NCI-H1048 (cell line): ENCODE results near the gene NR1H3.

Source experiments
- DNase-seq: peaks from one replicate; lab custom pipeline; 2025; lab: John Stamatoyannopoulos, UW

Gene NR1H3

DNA sequence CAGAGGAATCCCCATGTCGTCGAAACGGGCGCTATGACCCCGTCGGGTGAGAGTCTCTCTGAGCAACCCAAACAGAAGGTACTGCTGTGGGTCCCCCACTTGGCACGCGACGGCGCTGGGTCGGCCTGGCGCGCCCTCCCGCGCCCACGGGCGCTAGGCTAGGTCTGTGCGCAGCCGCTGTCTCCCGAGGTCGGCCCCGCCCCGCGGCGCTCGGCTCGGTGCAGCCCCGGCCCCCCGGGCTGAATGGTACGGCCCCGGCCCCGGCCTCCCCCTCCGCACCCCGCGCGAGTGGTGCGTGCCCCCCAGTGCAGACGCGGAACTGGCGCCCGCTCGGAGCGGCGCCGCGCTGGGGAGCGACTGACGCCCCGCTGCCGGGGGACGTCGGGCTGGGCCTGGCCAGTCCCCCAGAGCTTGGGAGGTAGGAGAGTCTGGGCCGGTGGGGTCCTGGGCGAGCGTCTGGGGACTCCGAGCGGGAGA is 12.1 kb downstream of the NR1H3 start, which contains the start of gene MADD:
TSS of gene MADD (plus strand) at position 305 of the 477 bp plus-strand sequence.
- peak; percentile 73 for DNase-seq

DNA sequence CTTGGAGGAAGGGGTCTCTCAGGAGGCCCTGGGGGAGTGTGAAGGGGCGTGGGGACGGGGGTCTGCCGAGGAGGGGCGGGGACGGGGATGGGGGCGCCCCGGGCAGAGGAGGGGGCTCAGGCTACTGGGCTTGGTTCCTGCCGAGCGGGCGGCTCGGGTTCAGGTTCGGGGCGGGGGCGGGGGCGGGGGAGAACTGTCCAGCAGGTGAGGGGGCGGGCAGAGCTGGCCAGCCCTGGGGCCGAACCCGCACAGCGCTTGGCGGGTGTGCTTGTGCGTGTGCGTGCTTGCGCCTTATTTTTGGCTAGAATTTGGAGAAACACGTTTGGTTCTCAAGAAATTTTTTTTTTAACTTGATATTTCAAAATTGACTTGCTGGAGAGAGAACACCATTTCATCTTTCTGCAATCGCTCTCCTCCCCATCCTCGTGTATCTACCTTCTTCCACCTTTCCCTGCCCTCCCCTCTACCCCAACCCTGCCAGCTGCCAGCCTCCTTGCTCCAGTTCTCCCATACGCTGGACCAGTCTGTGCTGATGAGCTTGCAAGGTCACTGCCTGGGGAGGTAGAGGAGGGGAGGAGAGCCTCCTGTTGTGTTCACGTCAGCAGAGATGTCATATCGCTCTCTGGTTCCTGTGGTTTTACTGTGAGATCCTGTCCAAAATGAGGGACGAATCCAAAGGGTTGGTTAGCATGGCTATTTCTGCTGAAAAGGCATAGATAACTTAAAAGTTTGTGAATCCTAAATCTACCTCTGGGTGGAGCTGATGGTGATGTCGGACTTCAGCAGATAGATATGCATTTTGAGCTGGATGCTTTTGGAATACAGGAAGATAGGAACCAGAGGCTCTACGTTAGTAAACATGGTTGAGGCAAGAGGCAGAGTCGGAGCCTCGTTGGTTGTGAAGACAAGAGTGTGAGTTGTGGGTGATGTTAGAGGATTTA is 12.8 kb downstream of the NR1H3 start:
- DNase-seq: no peak

DNA sequence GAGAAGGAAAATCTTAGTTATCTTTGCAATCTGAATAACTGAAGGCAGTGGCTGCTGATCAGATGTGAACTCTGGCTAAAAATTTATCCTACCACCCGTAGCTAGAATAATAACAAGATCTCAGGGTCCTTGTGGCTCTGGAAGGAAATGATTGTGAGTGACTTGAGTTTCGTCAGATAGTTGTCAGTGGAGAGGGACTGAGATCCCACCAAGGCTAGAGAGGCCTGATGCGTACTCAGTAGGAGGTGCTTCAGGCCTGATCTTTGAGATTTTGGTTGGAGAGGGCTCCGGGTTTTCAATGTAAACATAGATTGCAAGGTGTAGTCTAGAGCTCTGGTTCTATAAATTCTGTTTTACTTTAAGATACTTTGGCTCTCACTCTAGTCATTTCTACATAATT is 13.5 kb downstream of the NR1H3 start:
- DNase-seq: no peak

DNA sequence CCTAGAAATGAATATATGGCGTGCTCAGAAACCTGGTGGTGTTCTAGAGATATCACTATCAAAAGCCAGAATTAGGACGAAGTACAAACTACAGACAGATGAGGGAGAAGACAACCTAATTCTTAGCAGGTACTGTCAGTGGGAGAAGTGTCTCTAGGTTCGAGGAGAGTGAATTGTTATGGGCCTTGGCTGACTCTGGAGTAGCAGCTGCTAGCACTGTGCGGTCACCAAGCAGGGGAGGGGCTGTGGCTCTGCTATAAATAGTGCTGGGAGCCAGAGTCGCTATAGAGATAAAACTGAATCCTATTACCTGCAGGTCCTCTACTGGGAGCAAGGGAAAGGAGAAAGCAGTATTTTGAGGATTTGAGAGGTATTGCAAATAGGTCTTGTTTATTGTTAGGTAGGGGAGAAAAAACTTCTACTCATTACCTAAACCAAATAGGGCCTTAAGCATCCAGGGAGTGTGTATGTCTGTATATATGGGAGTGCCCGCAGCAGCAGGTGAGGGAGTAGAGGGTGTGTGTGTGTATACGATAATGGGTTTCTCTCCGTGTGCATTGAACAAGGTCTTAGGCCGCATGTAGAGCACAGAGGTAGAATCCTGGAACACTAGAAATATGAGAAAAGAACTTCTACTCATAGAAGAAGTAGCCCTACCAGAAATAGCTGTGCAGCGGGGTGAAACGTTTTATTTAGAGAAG is 14.3 kb downstream of the NR1H3 start:
- no peak for DNase-seq

DNA sequence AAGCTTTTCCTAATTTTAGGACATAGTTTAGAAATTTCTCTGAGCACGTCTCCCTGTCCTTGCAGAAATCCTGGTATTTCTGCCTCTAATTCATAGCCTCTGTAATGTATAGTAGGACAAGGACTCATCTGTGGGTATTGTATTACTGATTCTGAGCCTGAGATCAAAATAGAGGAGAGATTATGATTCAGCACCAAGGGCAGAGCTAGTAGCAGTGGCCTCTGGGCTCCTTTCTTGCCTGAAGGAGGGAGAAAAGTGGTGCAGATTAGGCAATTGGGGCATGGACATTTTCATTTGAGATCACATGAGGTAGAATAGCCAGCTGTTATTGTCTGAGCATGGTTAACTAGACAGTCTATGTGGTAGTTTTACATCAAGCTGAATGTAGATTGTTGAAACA is 14.9 kb downstream of the NR1H3 start:
- DNase-seq: no peak

DNA sequence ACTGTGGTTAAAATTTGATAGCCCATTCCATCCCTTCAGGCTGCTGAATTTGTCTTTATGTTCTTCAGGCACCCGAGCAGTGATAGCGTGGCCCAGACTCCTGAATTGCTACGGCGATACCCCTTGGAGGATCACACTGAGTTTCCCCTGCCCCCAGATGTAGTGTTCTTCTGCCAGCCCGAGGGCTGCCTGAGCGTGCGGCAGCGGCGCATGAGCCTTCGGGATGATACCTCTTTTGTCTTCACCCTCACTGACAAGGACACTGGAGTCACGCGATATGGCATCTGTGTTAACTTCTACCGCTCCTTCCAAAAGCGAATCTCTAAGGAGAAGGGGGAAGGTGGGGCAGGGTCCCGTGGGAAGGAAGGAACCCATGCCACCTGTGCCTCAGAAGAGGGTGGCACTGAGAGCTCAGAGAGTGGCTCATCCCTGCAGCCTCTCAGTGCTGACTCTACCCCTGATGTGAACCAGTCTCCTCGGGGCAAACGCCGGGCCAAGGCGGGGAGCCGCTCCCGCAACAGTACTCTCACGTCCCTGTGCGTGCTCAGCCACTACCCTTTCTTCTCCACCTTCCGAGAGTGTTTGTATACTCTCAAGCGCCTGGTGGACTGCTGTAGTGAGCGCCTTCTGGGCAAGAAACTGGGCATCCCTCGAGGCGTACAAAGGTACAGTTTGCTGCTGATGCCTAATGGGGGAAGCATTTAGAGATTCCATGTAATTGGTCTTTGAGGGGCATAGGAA is 16.9 kb downstream of the NR1H3 start:
- DNase-seq: no peak

DNA sequence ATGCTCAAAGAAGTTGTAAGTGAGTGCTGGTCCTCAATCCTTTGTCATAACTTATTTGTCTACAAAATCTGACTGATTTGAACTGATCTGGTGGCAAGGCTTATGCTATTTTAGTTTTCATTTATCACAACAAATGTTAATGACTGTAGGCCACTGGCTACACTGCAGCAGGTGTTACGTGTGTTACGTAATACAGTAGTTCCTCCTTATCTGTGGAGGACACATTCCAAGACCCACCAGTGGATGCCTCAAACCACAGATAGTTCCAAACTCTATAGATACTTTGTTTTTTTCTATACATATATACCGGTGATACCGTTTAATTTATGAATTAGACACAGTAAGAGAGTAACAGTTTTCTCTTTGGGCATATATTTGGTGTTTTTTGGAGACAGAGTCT is 19.1 kb downstream of the NR1H3 start:
- no peak for DNase-seq

DNA sequence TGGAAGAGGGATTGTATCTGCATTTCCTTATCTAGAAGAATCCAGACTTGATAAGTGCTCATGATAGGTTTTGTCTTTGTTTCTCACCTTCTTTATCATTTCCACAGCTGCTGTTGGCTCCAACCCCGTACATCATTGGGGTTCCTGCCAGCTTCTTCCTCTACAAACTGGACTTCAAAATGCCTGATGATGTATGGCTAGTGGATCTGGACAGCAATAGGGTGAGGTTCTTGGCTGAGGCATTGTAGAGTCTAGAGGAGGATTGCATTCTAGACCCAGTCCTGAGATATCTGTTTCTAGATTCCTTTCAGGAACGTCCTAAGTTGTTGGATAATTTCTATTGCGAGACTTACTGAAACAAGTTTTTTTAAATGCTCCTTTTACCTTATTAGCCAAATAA is 20.3 kb downstream of the NR1H3 start:
- DNase-seq: no peak

DNA sequence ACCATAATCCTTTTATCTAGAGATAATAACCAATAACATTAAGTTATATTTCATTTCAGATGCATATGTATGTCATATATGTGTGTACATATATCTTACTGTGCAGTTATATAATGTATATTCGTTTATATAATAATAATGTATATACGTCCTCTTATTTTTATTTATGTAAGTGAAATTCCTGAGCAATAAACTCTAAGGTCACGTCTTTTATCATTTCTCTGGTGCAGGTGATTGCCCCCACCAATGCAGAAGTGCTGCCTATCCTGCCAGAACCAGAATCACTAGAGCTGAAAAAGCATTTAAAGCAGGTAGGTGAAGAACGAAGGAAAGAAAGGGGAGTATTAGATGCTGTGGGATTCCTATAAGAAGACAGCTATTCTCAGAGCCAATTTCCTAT is 21.0 kb downstream of the NR1H3 start:
- DNase-seq: no peak

DNA sequence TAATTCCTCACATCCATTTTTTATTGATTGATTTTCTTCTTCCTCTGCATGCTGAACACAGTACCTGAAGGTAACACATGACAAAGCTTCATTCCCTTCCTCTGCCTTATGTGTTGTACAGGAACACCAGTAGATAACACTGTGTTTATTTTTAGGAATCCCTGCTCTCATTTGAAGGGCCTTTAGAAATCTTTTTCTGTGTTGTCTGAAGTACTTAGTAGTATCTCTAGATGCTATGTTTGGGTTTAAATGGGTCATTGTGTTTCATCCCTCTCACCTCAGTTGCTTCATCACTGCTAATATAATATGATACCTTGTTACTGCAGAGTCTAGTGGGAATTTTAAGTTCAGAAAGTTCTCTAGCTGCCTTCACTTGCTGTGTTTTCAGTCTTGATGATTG is 22.3 kb downstream of the NR1H3 start:
- no peak for DNase-seq

DNA sequence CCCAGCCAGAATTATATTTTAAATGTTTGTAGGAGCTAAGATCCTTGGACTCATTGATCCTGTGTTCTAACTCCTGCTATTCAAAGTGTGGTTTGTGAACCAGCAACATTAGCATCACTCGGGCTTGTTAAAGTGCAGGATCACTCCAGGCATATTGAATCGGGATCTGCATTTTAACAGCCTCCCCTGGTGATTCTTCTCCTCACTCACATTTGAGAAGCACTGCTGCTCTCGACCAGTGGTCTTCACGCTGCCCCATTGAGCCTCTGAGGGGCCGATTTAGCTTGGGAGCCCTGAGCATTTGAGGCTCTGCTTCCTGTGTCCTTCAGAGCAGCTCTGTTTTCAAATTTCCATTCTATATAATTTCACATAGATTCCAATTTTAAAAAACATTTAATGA is 23.1 kb downstream of the NR1H3 start:
- DNase-seq: no peak

DNA sequence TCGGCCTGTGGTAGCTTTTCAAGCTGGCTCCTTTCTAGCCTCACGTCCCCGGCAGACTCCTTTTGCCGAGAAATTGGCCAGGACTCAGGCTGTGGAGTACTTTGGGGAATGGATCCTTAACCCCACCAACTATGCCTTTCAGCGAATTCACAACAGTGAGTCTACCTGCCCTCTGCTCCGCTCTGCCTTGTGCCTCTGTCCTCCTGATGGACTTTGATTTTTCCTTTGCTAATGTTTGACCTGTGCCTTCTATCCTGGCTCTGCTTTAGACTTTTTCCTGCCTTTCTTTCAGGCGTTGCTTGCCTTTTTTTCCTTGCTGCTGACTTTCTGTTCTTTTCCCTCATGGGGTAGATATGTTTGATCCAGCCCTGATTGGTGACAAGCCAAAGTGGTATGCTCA is 24.7 kb downstream of the NR1H3 start:
- DNase-seq: no peak

DNA sequence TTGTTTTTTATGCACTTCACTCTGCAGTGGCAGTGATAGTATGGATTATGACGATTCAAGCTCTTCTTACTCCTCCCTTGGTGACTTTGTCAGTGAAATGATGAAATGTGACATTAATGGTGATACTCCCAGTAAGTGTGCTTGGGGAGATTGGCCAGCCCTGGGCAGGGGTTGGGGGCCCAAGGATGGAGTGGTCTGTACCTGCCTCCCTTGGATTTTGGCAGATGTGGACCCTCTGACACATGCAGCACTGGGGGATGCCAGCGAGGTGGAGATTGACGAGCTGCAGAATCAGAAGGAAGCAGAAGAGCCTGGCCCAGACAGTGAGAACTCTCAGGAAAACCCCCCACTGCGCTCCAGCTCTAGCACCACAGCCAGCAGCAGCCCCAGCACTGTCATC is 26.4 kb downstream of the NR1H3 start:
- no peak for DNase-seq

DNA sequence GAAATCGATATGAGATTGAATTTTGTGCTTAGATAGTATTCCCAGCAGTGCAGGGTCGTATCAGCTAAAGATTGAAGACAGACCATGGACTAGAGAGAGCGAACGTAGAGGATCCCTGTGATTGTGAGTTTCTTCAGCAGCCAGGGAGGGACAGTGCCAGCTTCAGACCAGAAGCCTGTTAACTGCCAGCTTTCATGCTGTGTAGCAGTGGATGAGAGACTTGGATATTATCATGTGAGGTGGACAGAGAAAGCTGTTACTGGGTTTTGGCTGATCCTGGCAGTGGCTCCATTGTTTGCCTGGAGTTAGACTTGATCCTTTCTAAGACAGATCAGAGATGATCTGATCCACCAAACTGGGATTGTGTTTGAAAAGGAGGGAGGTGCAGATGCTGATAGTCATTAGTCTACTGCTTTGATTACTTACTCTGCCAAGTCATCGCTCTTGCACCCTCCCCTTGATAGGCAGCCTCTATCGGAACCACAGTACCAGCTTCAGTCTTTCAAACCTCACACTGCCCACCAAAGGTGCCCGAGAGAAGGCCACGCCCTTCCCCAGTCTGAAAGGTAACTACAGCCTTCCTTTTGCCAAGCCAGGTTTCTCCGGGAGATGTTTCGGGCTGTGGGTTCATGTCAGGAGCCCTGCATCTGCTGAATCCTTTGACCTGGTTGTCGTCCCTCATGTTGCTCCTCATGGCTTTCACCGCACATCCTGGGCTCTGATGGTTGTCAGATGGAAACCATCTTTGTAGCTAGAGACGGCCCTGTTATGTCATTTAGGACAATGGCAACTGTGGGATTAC is 28.4 kb downstream of the NR1H3 start:
- no peak for DNase-seq

DNA sequence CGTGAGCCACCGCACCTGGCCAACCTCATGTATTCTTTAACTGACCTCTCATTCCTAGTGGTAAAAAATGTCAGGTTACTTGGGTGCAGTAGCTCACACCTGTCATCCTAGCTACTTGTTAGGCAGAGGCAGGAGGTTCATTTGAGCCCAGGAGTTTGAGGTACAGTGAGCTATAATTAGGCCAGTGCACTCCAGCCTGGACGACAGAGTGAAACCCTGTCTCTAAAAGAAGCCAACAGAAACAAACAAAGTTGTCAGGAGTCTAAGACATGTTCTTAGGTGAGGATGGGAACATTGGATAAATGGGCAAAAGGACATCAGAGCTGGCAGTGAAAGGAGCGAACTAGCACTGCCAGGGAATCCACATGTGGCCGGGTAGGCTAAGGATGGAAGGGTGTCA is 30.3 kb downstream of the NR1H3 start:
- DNase-seq: no peak

DNA sequence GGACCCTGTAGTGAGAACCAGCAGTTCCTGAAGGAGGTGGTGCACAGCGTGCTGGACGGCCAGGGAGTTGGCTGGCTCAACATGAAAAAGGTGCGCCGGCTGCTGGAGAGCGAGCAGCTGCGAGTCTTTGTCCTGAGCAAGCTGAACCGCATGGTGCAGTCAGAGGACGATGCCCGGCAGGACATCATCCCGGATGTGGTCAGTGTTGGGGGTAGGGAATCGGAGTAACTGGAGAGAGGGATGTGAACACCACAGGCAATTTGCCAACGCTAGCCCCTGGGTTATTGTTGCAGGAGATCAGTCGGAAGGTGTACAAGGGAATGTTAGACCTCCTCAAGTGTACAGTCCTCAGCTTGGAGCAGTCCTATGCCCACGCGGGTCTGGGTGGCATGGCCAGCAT is 32.1 kb downstream of the NR1H3 start:
- no peak for DNase-seq

DNA sequence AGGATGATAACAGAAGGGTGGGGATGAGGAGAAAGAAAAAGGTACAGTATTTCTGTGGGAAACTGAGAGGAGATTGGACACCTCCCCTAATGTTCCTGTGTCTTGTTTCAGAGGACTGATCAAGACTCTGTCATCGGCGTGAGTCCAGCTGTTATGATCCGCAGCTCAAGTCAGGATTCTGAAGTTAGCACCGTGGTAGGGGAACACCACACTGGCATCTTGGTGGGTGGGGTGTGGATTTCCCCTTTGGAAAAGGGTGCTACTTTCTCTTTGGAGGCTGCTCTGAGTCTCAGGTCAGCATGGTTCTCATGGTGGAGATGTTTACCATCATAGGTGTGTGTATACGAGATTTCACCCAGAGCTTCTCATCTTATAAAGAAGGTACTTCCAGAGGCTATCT is 37.6 kb downstream of the NR1H3 start:
- DNase-seq: no peak

DNA sequence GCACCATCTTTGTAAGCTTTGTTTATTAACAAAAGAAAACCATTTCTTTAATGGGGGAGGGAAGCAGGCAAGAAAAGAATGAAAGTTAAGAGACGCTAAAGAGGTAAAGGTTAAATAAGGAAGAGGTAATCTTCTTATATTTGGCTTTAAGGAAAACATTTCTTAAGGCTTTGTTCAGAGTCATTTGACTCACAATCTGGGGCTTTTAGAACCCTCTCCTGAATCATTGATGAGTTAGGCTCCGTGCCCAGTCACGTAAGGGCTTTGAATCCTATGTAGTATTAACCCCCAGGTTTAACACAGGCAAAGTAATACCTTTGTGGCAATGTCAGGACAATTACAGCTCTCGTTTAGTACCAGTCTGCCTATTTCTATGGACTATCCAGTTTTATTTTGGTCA is 38.2 kb downstream of the NR1H3 start:
- no peak for DNase-seq

DNA sequence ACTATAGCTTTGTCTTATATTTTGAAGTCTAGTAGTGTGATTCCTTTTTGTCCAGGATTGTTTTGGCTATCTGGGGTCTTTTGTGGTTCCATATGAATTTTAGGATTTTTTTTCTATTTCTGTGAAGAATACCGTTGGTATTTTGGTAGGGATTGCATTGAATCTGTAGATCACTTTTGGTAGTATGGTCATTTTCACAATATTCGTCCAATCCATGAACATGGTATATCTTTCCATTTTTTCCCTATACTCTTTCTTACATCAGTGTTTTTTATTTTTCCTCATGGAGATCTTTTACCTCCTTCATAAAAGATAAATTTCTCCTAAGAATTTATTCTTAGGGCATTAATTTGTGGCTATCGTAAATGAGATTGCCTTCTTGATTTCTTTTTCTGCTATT is 41.3 kb downstream of the NR1H3 start:
- DNase-seq: no peak

DNA sequence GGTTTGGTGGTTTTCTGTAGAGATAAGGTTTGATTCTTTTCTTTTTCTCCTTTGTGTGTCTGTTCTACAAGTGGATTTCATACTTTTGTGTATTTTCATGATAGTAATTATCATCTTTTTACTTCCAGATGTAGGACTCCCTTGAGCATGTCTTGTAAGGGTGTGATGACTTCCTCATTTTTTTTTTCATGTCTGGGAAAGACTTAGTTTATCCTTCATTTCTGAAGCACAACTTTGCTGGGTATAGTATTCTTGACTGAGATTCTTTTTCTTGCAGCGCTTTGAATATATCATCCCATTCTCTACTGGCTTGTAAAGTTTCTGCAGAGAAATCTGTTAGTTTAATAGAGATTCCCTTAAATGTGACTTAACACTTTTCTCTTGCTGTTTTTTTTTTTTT is 45.1 kb downstream of the NR1H3 start:
- no peak for DNase-seq

DNA sequence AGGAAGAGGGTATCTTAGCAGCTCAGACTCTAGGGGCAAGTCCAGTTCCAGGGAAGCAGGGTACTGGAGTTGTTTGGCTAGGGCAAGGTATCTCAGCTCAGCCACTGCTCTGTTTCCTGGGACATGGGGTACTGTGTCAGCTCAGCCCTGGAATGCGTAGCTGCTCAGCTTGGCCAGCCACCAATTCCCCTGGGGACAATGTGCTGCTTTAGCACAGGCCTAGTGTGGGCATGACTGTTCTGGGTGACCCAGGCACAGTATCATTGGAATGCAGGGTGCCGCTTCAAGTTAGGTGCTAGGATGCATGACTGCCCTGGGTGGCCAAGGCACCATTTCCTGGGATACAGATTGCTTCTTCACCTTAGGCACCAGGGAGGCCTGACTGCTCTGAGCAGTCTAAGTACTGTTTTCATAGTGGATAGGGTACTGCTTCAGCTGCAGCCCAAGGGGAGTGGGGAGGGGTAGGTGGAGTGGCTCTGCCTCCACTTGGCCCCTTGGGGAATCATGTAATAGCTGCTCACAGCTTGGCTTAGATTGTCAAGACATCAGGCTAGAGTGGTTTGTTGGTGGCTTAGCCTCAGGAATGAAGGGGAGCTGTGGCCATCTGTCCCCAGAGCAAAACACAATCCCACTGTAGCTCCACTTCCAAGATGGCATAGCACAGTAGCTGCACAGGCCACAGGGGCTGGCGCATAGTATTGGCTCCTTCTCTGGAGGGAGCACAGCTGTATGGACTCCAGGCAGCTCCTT is 48.1 kb downstream of the NR1H3 start:
- no peak for DNase-seq
